Measurements from ENCODE around the gene IL4I1. TPM values are rescaled to one million over a fixed set of nuclear protein-coding genes. Genes with fewer than 3 reads are reported as not detected.

The IL4I1 gene
- polyA plus RNA-seq, 2 donors, result 0.18 to 0.45 TPM

Other genes starting within 250 kb of the IL4I1 start
- gene IRF3, start 231.0 kb downstream of the IL4I1 start, polyA plus RNA-seq, result 10 to 100 TPM; 49.2 to 75.0 TPM
- gene BCL2L12, start 231.0 kb downstream of the IL4I1 start, polyA plus RNA-seq, result 10 to 100 TPM in 1 of 2 donors, 1 to 10 TPM in 1; 10.0 to 21.4 TPM
- 100 to 1,000 TPM in 1 of 2 donors, 10 to 100 TPM in 1; 72.5 to 146 TPM for gene PRMT1, start 219.6 kb downstream of the IL4I1 start, polyA plus RNA-seq
- gene ADM5, start 207.3 kb downstream of the IL4I1 start, polyA plus RNA-seq, result 1 to 10 TPM; 1.6 to 2.0 TPM
- gene CPT1C, start 205.8 kb downstream of the IL4I1 start, polyA plus RNA-seq, result 1 to 10 TPM; 1.8 to 4.1 TPM
- under 1 TPM; 0.06 to 0.55 TPM for gene TSKS, start 133.6 kb downstream of the IL4I1 start, polyA plus RNA-seq
- gene AP2A1, start 129.9 kb downstream of the IL4I1 start, polyA plus RNA-seq, result 10 to 100 TPM; 37.4 to 40.7 TPM
- gene FUZ, start 83.6 kb downstream of the IL4I1 start, polyA plus RNA-seq, result 10 to 100 TPM; 11.3 to 12.1 TPM
- 10 to 100 TPM; 27.7 to 54.9 TPM for gene MED25, start 78.6 kb downstream of the IL4I1 start, polyA plus RNA-seq
- gene PTOV1, start 45.7 kb downstream of the IL4I1 start, polyA plus RNA-seq, result 10 to 100 TPM; 59.1 to 92.8 TPM
- 10 to 100 TPM; 27.5 to 65.1 TPM for gene PNKP, start 29.3 kb downstream of the IL4I1 start, polyA plus RNA-seq
- gene AKT1S1, start 19.5 kb downstream of the IL4I1 start, polyA plus RNA-seq, result 10 to 100 TPM; 33.8 to 46.9 TPM
- gene TBC1D17, start 19.2 kb downstream of the IL4I1 start, polyA plus RNA-seq, result 10 to 100 TPM; 21.8 to 32.6 TPM
- 10 to 100 TPM; 15.5 to 24.3 TPM for gene ATF5, start 32.3 kb upstream of the IL4I1 start, polyA plus RNA-seq
- 10 to 100 TPM; 16.5 to 21.4 TPM for gene NUP62, start 32.6 kb upstream of the IL4I1 start, polyA plus RNA-seq
- gene SIGLEC11, start 64.3 kb upstream of the IL4I1 start, polyA plus RNA-seq, result under 1 TPM; 0.11 to 0.16 TPM
- gene VRK3, start 128.5 kb upstream of the IL4I1 start, polyA plus RNA-seq, result 10 to 100 TPM; 12.5 to 14.1 TPM
- gene ZNF473, start 129.1 kb upstream of the IL4I1 start, polyA plus RNA-seq, result 1 to 10 TPM; 1.8 to 1.9 TPM

Data from esophagus (tissue), 2 donors.